Fibroblast of skin of left biceps (primary cell): ENCODE measurements around the gene ABAT.

Experiments
- DNase-seq, 2 experiments: peaks; one replicate each; pipeline ENCODE4 v3.0.0-alpha.2; 2013; ENCODE audit warnings: low read depth in 2 of 2

Gene ABAT

GRCh38 chr16:8717892-8718415 is 43.5 kb downstream of the ABAT start:
- DNase-seq: no peak

GRCh38 chr16:8718851-8719680 is 44.6 kb downstream of the ABAT start:
- no peak for DNase-seq

- DNase-seq: no peak
Observed at GRCh38 chr16:8720080-8720966, 45.9 kb downstream of the ABAT start.

DNA sequence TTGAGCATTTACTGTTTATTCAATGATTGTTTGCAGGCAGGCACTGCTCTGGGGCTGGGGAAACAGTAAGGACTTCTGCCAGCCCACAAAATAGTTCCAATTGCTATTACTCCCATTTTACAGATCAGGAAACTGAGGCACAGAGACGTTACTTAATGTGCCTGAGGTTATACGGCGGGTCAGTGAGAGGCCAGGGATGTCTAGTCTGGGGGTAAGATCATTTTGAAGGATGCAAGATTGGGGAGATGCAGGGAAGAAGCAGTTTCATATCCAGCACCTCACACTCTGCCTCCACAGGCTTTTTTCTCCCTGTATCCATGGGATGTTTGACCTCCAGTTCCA is 46.5 kb downstream of the ABAT start:
- no peak for DNase-seq

- DNase-seq: no peak
Observed at GRCh38 chr16:8721336-8722024, 47.1 kb downstream of the ABAT start.

GRCh38 chr16:8722025-8722348 is 47.6 kb downstream of the ABAT start:
- no peak for DNase-seq

DNA sequence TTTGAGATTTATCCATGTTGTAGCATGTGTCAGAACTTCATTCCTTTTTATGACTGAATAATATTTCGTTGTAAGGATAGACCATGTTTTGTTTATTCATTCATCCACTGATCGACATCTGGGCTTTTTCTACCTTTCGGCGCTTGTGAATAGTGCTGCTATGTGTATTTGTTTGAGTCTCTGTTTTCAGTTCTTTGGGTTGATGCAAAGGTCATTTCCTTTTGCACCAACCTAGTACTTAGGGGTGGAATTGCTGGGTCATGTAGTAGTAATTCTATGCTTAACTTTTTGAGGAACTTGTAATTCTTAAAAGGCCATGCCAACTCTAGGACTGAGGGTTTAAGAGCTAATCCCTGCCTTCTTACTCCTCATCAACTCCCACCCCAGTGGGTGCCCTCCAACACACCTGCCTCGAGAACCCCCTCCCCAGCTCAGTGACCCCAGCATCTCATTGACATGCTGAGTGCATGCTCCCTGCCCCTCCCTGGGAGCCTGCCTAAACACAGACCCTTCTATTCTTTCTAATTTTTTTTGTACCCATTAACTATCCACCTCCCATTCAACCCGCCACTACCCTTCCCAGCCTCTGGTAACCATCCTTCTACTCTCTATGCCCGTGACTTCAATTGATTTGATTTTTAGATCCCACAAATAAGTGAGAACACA is 51.2 kb downstream of the ABAT start:
- no peak for DNase-seq

- DNase-seq: no peak
Observed at GRCh38 chr16:8727131-8727806, 52.9 kb downstream of the ABAT start.

GRCh38 chr16:8727857-8728618 is 53.6 kb downstream of the ABAT start:
- no peak for DNase-seq

GRCh38 chr16:8729779-8730334 is 55.4 kb downstream of the ABAT start:
- DNase-seq: no peak

- no peak for DNase-seq
Observed at GRCh38 chr16:8730335-8730915, 56.0 kb downstream of the ABAT start.

- no peak for DNase-seq
Observed at GRCh38 chr16:8733849-8734540, 59.6 kb downstream of the ABAT start.

GRCh38 chr16:8735574-8735973 is 61.2 kb downstream of the ABAT start:
- no peak for DNase-seq

GRCh38 chr16:8736123-8736668 is 61.8 kb downstream of the ABAT start:
- no peak for DNase-seq

DNA sequence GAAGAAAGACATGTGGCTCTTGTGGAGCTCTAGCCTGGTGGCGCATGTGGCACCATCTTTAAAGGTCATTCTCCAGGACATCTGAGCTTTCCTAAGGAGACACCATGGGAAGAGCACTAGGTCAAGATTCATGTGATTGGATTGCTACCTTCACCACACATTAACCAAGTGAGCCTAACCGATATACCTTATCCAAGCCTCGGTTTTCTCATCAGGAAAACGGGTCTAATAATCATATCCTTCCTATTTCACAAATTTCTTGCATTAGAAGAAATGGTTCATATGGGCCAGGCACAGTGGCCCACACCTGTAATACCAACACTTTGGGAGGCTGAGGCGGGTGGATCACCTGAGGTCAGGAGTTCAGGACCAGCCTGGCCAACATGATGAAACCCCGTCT is 64.7 kb downstream of the ABAT start:
- no peak for DNase-seq

DNA sequence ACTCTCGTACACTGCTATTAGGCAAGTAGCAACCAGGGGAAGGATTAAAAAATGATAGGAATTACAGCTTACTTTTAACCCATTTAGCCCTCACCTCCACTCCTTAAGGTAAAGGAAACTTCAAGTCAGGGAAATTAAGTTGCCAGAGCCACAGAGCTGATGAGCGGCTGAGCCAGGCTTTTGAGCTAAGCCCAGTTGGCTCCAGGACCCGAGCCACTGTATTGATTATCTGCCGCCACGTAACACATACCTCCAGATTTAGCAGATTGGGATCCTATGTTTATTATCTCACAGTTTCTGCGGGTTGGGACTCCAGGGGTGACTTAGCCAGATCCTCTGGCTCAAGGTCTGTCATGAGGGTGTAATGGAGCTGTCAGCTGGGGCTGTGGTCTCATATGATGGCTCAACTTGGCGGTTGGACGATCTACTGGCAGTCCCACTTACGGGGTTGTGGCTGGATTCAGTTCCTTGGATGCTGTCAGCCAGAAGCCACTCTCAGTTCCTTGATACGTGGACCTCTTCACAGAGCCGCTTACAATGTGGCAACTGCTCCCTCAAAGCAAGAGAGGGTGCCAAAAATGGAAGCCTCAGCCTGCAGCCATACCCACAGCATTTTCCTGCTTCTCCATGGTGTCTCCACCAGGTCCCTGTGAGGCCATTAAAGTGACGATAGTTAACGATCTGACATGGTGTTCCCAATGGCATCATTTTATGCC is 65.7 kb downstream of the ABAT start:
- no peak for DNase-seq

DNA sequence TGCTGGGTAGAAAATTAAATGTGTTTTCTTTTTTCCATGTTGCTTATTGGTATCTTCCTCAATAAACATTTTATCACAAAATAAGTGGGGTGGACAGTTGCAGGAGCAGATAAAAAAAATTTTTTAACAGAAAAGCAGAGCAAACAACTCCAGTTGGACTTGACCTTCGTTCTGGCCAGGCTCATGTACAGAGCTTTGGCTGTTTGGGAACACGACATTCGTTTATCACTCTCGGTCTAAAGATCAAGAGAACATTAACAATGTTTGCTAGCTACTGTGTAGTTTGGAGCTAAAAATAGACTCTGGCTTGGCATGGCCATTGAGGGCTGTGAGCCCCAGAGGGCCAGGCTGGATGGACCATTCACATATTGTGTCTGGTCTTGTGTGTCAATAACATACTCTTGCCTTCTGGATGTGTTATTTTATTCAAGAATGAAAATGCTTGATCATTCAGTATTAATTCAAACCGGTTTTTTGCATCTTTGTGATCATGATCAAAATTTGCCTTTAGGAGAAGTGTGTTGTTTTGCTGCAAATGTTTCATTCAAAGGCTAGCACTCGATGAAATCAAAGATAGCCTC is 66.4 kb downstream of the ABAT start:
- no peak for DNase-seq

DNA sequence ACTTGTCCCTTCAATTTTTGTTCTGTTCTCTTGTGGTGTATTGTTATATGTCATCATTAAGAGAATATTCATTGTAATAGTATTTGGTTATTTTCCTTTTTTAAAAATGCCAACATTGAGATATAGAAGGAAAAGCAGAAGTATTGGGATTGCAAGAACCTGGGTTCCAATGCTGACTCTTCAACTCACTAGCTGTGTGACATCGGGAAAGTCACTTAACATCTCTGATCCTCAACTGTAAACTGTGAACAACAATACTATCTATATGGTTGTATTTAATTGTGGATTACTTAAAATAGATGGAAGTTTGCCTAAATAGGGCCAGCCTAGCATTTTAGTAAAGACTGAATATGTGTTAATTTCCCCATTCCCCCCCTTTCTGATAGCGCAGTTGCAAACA is 67.2 kb downstream of the ABAT start:
- DNase-seq: no peak
